CD4-positive, alpha-beta T cell treated with Interleukin-17A for 1 hour (primary cell): ENCODE results near the gene ISOC2.

Experiments
- DNase-seq: peaks from one replicate; pipeline ENCODE4 v3.0.0-alpha.2; 2020

The ISOC2 gene

GRCh38 chr19:55476100-55476775, 14.8 kb upstream of the ISOC2 start, which contains the start of gene ZNF628:
Gene ZNF628 (plus strand): TSS chr19:55476617. CDS start chr19:55479911, 3,294 bp downstream.
- peak; percentile 98 for DNase-seq

GRCh38 chr19:55474269-55475265, 13.1 kb upstream of the ISOC2 start:
- DNase-seq: no peak

GRCh38 chr19:55473225-55474012, 12.0 kb upstream of the ISOC2 start:
- no peak for DNase-seq

GRCh38 chr19:55472463-55472862, 11.0 kb upstream of the ISOC2 start:
- no peak for DNase-seq

GRCh38 chr19:55471266-55471665, 9.8 kb upstream of the ISOC2 start:
- DNase-seq: no peak

- DNase-seq: no peak
Observed at GRCh38 chr19:55468054-55468393, 6.6 kb upstream of the ISOC2 start.

GRCh38 chr19:55467236-55468053, 6.0 kb upstream of the ISOC2 start:
- peak; percentile 66 for DNase-seq

- DNase-seq: no peak
Observed at GRCh38 chr19:55466241-55466614, 4.8 kb upstream of the ISOC2 start.

GRCh38 chr19:55465460-55466240, 4.2 kb upstream of the ISOC2 start:
- DNase-seq: no peak

- no peak for DNase-seq
Observed at GRCh38 chr19:55464662-55465054, 3.2 kb upstream of the ISOC2 start, which contains the start of gene C19orf85. Gene C19orf85 (minus strand): TSS chr19:55464751. CDS start chr19:55464554, 197 bp downstream.

GRCh38 chr19:55464039-55464661, 2.7 kb upstream of the ISOC2 start:
- DNase-seq: no peak

GRCh38 chr19:55463583-55464031, 2.2 kb upstream of the ISOC2 start:
- no peak for DNase-seq

GRCh38 chr19:55462722-55463121, 1.3 kb upstream of the ISOC2 start:
- DNase-seq: no peak

GRCh38 chr19:55461974-55462626, 658 bp upstream of the ISOC2 start:
- no peak for DNase-seq

- peak; percentile 38 for DNase-seq
Observed at GRCh38 chr19:55460670-55461258, 678 bp downstream of the ISOC2 start.

- DNase-seq: no peak
Observed at GRCh38 chr19:55459950-55460657, 1.3 kb downstream of the ISOC2 start.

GRCh38 chr19:55459551-55459949, 1.9 kb downstream of the ISOC2 start:
- DNase-seq: no peak

- no peak for DNase-seq
Observed at GRCh38 chr19:55457683-55458457, 3.6 kb downstream of the ISOC2 start.
